GM21515 (cell line): Measurements from ENCODE around the gene TNS1.

Experiments used
- ATAC-seq: cut with Tn5 transposase; IDR thresholded peaks from one replicate; pipeline ENCODE4 v1.9.1; 2021; ENCODE audit not compliant: unreplicated experiment

The TNS1 gene

GRCh38 chr2:217901400-217901799, 101.4 kb downstream of the TNS1 start:
- no peak for ATAC-seq

GRCh38 chr2:217900780-217901360, 101.9 kb downstream of the TNS1 start:
- ATAC-seq = no peak

DNA sequence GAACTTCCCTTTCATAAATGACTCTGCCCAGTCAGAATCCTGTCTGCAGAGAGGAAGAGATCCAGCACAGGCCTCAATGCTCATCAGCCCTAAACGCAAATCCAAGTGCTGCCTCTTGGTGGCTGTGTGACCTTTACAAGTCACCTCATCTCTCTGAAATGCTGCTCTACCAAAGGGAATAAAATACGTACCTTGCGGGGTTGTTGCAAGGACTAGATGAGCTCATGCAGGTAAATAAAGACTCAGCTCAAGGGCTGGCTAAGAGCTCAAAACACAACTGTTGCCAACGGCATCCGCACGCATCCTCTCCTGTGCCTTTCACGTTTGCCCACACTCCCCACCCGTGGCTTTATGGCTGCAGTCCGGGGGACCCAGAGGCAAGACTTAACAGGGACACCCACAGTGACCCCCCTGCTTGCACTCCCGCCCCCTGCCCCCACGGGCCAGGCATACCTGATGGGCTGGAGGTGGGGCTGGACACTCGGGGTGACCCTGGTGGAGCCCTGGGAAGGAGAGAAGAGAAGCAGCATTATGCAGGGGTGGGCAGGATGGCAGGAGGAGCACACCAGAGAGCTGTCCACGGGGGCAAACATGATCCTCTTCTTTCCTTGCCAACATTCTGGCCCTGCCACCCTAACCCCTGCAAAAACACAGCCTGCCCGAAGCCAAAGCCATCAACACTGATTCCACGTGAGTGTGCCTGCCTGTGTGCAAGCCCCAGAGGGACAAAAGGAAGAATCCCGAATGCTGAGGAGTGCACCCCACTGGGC, 102.6 kb downstream of the TNS1 start:
- no peak for ATAC-seq

GRCh38 chr2:217899231-217900009, 103.4 kb downstream of the TNS1 start:
- ATAC-seq = peak; percentile 69

GRCh38 chr2:217897816-217898806, 104.7 kb downstream of the TNS1 start:
- ATAC-seq = no peak

- ATAC-seq = no peak
Measured at GRCh38 chr2:217897091-217897715, 105.6 kb downstream of the TNS1 start.

- no peak for ATAC-seq
Measured at GRCh38 chr2:217895070-217895635, 107.6 kb downstream of the TNS1 start.

- no peak for ATAC-seq
Measured at GRCh38 chr2:217893440-217893839, 109.4 kb downstream of the TNS1 start.

DNA sequence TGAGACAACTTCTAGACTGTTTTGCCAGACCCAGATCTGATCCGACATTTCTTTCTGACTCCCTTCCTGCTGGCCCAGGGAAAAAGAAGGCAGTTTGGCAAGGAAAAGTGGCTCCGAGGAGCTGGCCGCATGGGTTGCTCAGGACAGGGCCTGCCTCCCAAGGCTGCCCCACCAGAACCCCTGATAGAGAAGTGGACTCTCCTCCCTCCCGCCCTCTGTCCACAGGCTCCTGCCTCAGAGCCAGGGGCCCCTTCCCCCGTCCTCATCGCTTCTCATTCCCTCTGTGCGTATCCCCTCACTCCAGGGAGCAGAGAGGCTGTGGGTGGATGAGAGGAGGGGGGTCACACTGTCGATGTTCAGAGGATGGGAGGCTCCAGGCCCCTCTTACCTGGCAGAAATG, 110.2 kb downstream of the TNS1 start:
- no peak for ATAC-seq

GRCh38 chr2:217890445-217890844, 112.3 kb downstream of the TNS1 start:
- ATAC-seq = no peak

- ATAC-seq = no peak
Measured at GRCh38 chr2:217889656-217890055, 113.1 kb downstream of the TNS1 start.

DNA sequence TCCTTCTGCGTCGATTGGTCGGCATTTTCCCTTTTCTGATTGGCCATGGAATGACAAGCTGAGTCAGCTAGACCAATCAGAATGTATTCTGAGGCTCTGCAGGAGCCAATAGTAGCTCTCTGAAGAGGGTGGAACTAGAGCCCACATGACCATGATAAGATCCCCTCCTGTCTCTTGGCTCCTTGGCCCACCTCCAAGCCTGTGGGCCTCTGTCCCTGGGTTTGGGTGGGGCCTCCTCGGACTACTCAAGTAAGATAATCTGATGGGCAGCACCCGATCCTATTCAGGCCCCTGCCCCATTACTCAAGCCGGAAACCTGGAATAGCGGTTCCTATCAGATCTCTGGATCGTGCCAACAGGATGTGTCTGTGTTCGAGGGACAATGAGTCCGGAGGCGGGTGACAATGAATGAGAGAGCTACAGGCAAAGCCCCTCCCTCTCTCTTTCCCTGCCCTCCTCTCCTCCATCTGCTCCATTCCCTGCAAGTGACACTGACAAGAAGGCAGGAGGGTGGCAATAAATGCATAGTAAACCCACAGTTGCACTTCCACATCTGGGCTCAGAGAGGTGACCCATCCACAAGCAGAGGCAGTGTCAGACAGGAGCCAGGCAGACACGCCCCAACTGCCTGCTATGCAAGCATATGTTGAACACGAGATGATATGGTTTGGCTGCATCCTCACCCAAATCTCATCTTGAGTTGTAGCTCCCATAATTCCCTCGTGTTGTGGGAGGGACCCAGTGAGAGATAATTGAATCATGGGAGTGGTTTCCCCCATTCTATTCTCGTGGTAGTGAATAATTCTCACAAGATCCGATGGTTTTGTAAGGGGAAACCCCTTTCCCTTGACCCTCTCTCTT, 114.7 kb downstream of the TNS1 start:
- no peak for ATAC-seq

DNA sequence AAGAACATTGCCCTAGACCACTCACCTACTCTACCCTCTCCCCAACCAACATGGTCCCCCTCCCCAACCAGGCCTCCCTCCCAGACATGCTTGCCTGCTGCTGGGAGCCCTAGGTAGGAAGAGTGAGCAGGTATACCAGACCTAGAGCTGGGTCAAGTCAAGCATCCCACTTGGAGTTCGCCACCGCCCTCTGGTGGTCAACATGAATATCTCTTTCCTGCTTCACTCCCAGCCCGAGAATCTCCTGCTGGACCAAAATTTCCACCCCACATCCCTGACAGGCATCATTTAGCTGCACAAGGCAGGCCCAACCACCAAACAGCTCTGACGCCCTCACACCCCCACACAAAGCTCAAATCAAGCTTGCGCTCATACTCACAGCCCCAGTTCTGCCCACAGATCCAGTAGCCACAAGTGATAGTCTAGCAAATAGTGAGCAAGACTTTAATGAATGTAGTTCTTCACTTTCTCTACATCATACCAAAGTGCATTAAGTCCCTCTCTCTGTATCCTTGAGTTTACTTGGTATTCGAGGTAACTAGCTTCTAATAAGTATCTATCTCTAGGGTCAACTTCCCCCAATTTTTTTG, 116.0 kb downstream of the TNS1 start:
- no peak for ATAC-seq

- no peak for ATAC-seq
Measured at GRCh38 chr2:217886091-217886490, 116.7 kb downstream of the TNS1 start.

DNA sequence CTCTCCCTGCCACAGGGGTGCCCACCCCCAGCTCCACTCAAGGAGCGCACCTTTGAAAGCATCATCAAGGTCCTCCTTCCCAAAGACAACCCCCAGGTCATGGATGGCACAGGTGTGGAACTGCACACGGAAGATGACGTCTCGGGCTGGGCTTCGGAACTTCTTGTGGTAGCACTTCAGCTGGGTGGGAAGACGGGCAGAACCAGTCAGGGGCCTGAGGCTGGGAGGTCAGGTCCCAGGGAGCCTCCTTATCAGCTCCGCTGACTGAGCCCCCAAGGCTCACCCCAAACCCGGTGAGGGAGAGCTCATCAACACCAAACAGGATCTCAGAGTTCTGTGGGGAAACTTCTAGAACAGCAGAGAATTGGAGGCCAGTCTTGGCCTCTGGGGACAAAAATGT, 117.8 kb downstream of the TNS1 start:
- no peak for ATAC-seq

- ATAC-seq = no peak
Measured at GRCh38 chr2:217880891-217881290, 121.9 kb downstream of the TNS1 start.

DNA sequence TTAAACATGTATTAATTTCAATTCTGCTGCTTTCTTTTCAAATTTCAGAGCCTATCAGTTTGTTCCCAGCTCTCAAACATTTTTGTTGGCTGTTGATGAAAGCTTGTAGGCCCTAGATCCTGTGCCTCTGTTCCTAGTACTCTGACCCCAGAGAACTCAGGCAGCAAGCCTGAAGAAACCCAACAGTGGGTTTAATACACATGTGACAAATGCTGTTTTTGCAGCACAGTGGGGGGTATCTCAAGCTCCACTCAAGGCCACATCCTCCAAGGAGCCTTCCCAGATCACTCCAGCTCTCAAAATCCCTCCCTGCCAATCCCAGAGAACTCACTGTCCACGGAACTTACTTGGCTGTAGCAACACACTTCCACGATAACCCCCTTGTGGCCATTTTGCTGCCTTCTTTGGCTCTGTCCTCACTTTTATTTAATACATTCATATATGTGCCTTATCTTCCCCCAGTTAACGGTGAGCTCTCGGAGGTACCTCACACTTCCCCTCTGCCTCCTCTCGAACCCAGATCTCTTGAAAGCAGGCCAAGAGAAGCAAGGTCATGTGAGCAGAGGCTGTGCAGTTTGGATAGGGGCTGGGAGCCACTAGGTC, 122.4 kb downstream of the TNS1 start:
- ATAC-seq = no peak

DNA sequence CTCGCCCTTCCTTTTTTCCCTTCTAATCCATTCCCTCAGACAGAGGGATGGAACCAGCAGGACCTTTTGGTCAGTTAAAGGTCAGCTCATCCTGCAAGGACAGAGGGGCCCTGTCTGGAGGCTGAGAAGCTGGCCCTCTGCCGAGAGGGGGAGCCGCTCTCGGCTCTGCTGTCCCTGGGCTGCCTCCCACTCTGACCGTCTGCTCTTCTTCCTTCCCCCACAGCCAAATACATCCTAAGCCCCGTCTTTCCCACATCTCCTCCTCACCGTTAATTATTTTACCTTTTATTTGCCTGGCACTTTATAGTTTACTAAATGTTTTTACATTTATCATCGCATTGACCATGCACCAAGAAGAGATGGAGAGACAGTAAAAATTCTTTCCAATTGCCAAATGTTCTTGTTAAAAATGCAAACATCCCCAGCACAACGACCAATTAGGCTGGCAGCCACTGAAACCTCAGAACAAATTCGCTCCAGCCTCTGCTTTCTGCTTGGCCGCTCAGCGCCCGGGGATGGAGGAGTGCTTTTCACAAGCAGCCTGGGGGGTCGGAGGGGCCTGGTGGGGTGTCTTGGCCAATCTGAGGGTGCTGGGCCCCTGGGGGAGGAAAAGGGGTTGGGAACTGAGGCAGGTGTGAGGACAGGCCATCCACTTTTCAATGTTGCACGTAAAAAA, 123.7 kb downstream of the TNS1 start:
- no peak for ATAC-seq
